DMS114 treated with DMSO at 0.1 percent for 48 hours (cell line): ENCODE data around the gene SSTR4.
"Not testable (repeated sequence)": the region's sequence is repeated elsewhere in the genome, so short reads cannot be mapped to it uniquely, and the experiment has no call there.

ENCODE experiments used
- DNase-seq: peaks from one replicate; lab custom pipeline; 2025; ENCODE audit not compliant: unreplicated experiment; lab: John Stamatoyannopoulos, UW

Gene SSTR4

GRCh38 chr20:23034721-23035671 lies at the start of gene SSTR4:
Gene SSTR4 (plus strand): TSS chr20:23035312. CDS start chr20:23035484, 172 bp downstream.
- DNase-seq, result no peak

- DNase-seq, result no peak
Measured at GRCh38 chr20:22986601-22987000, 48.5 kb upstream of the SSTR4 start.

GRCh38 chr20:22991424-22991823 lies 43.7 kb upstream of the SSTR4 start:
- DNase-seq, result not testable (repeated sequence)

GRCh38 chr20:22993823-22994222 lies 41.3 kb upstream of the SSTR4 start:
- DNase-seq, result no peak

GRCh38 chr20:22995923-22996322 lies 39.2 kb upstream of the SSTR4 start:
- DNase-seq, result no peak

- no peak for DNase-seq
Measured at GRCh38 chr20:22998476-22998875, 36.6 kb upstream of the SSTR4 start.

- DNase-seq, result no peak
Measured at GRCh38 chr20:22999756-23000155, 35.4 kb upstream of the SSTR4 start.

- DNase-seq, result no peak
Measured at GRCh38 chr20:23000232-23000947, 34.7 kb upstream of the SSTR4 start.

GRCh38 chr20:23002276-23002675 lies 32.8 kb upstream of the SSTR4 start:
- DNase-seq, result no peak

GRCh38 chr20:23003077-23003635 lies 32.0 kb upstream of the SSTR4 start:
- DNase-seq, result no peak

- no peak for DNase-seq
Measured at GRCh38 chr20:23003881-23004460, 31.1 kb upstream of the SSTR4 start.

GRCh38 chr20:23005776-23006175 lies 29.3 kb upstream of the SSTR4 start:
- no peak for DNase-seq

GRCh38 chr20:23007462-23007861 lies 27.6 kb upstream of the SSTR4 start:
- DNase-seq, result no peak

- no peak for DNase-seq
Measured at GRCh38 chr20:23007886-23008655, 27.0 kb upstream of the SSTR4 start.

GRCh38 chr20:23008667-23009066 lies 26.4 kb upstream of the SSTR4 start:
- no peak for DNase-seq

- no peak for DNase-seq
Measured at GRCh38 chr20:23009636-23010035, 25.5 kb upstream of the SSTR4 start.

GRCh38 chr20:23010096-23010495 lies 25.0 kb upstream of the SSTR4 start:
- no peak for DNase-seq

GRCh38 chr20:23011008-23011721 lies 23.9 kb upstream of the SSTR4 start:
- no peak for DNase-seq

GRCh38 chr20:23013429-23013828 lies 21.7 kb upstream of the SSTR4 start:
- DNase-seq, result no peak

GRCh38 chr20:23017516-23017915 lies 17.6 kb upstream of the SSTR4 start:
- no peak for DNase-seq
